NCI-H146 treated with DMSO at 0.1 percent for 48 hours (cell line): Measurements from ENCODE around the gene HTRA2.

Experiments
- DNase-seq: peaks from one replicate; lab custom pipeline; 2025; ENCODE audit not compliant: unreplicated experiment; lab: John Stamatoyannopoulos, UW

Gene HTRA2

GRCh38 chr2:74499940-74500577 lies 29.7 kb upstream of the HTRA2 start:
- DNase-seq = no peak

GRCh38 chr2:74500578-74500946 lies 29.2 kb upstream of the HTRA2 start:
- no peak for DNase-seq

GRCh38 chr2:74501335-74502071 lies 28.2 kb upstream of the HTRA2 start:
- DNase-seq = no peak

GRCh38 chr2:74502147-74502719 lies 27.5 kb upstream of the HTRA2 start:
- no peak for DNase-seq

GRCh38 chr2:74502720-74503505 lies 26.8 kb upstream of the HTRA2 start:
- DNase-seq = no peak

GRCh38 chr2:74503506-74504475 lies 25.9 kb upstream of the HTRA2 start:
- DNase-seq = no peak

- DNase-seq = no peak
These were observed 25.1 kb upstream of the HTRA2 start for GRCh38 chr2:74504591-74504990.

GRCh38 chr2:74505448-74506246 lies 24.1 kb upstream of the HTRA2 start:
- DNase-seq = no peak

GRCh38 chr2:74507145-74507925 lies 22.4 kb upstream of the HTRA2 start, which contains the start of gene PCGF1:
Gene PCGF1, minus strand, starts transcription at chr2:74507695. Its CDS starts 27 bp downstream, at chr2:74507668.
- DNase-seq = peak; percentile 96

GRCh38 chr2:74507926-74508520 lies 21.7 kb upstream of the HTRA2 start:
- peak; percentile 61 for DNase-seq

GRCh38 chr2:74510272-74510671 lies 19.5 kb upstream of the HTRA2 start:
- DNase-seq = no peak

- DNase-seq = no peak
These were observed 18.4 kb upstream of the HTRA2 start for GRCh38 chr2:74511104-74511989.

GRCh38 chr2:74512744-74513604 lies 16.8 kb upstream of the HTRA2 start:
- DNase-seq = peak; percentile 12

- DNase-seq = peak; percentile 29
These were observed 15.9 kb upstream of the HTRA2 start for GRCh38 chr2:74513605-74514367.

GRCh38 chr2:74514368-74515270 lies 15.1 kb upstream of the HTRA2 start, which contains the start of gene TLX2:
Gene TLX2, plus strand, starts transcription at chr2:74514450. Its CDS starts 357 bp downstream, at chr2:74514807.
- no peak for DNase-seq
